ENCODE measurements around the gene MYCN. TPM values are rescaled to one million over a fixed set of nuclear protein-coding genes. Genes with fewer than 3 reads are reported as not detected.

MYCN gene
- total and polyA plus RNA-seq, 2 of the 8 experiments (the other 6 are each of a cell fraction or from before 2014, with no cell fraction given) = 87.8 to 137 TPM

DNA sequence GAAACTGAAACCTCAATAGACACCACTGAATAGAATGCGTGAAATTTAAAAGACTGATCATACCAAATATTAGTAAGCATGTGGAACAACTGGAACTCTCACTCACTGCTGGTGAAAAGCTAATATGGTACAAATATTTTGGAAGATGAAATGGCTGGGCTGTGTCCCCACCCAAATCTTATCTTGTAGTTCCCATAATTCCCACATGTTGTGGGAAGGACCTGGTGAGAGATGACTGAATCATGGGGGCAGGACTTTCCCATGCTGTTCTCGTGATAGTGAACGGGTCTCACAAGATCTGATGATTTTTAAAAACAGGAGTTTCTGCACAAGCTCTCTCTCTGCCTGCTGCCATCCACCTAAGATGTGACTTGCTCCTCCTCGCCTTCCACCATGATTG lies 32.0 kb upstream of the MYCN start:
- WGBS, 2 experiments (ENCODE audit: extremely low coverage in 1 of 2, insufficient coverage in 1 of 2, insufficient read length in 1 of 2, insufficient replicate concordance in 2 of 2, low coverage in 1 of 2, low lambda C conversion rate in 2 of 2, missing lambda C conversion rate in 1 of 2) = 90% methylated on average over 4 of the region's 4 CpGs; no CpG with 5 or more reads in 1 of the 2 experiments
- Histone ChIP-seq H3K27ac (ENCODE audit: low read depth, low read length) (no peak overlapping the region), H3K36me3 (ENCODE audit: control insufficient read depth in 2 of 4, insufficient read depth in 4 of 4, low read length in 3 of 4) (no peaks in the 10 kb centered on the region), H3K56ac (replicated peaks; ENCODE audit: insufficient read length, low read depth, low read length) (no peak overlapping the region), H3K23me2 (ENCODE audit: low read depth, low read length) (no peaks in the 10 kb centered on the region), H2BK5ac (ENCODE audit: low read depth, low read length) (no peak overlapping the region), H4K20me1 (replicated peaks in 1 of 2; ENCODE audit: control insufficient read depth in 1 of 2, insufficient read depth in 2 of 2, low read length in 2 of 2) (no peaks in the 10 kb centered on the region), H3K4me3 (ENCODE audit: extremely low read depth in 1 of 4, insufficient read depth in 2 of 4, low read depth in 3 of 4, low read length in 4 of 4) (no peak overlapping the region), H3K14ac (ENCODE audit: insufficient read length) (no peak overlapping the region), H3K79me2 (ENCODE audit: control insufficient read depth in 1 of 2, insufficient read depth in 2 of 2, low read length in 2 of 2) (no peaks in the 10 kb centered on the region), H4K91ac (replicated peaks; ENCODE audit: insufficient read length, low read length) (no peak overlapping the region), H2BK12ac (ENCODE audit: low read depth, low read length) (no peak overlapping the region), H3K4me1 (replicated peaks in 1 of 4; ENCODE audit: control insufficient read depth in 3 of 4, insufficient read depth in 4 of 4, low read length in 3 of 4) (no peaks in the 10 kb centered on the region), H3K4me2 (ENCODE audit: insufficient read depth in 1 of 2, low read depth in 2 of 2, low read length in 2 of 2) (no peak overlapping the region), H2AFZ (ENCODE audit: low read length) (no peak overlapping the region), H2BK15ac (ENCODE audit: low read length) (no peak overlapping the region), H4K8ac (ENCODE audit: extremely low read depth, insufficient read depth, low read length) (no peak overlapping the region), H3K18ac (ENCODE audit: extremely low read depth, low read length) (no peak overlapping the region), H3K23ac (ENCODE audit: insufficient read length) (no peak overlapping the region), H3K9ac (replicated peaks in 1 of 4; ENCODE audit: extremely low read depth in 1 of 4, low read depth in 3 of 4, low read length in 3 of 4) (no peak overlapping the region), H3K27me3 (replicated peaks in 1 of 4; ENCODE audit: control insufficient read depth in 3 of 4, extremely low read depth in 1 of 4, insufficient read depth in 3 of 4, low read length in 3 of 4) (no peaks in the 10 kb centered on the region), H3K9me3 (ENCODE audit: insufficient read depth in 2 of 2, low read depth in 1 of 2, low read length in 1 of 2) (no peaks in the 10 kb centered on the region), H2BK20ac (ENCODE audit: low read length) (no peak overlapping the region), H3K4ac (replicated peaks; ENCODE audit: insufficient read length, low read depth, low read length) (no peak overlapping the region), H3K79me1 (ENCODE audit: low read depth, low read length) (no peaks in the 10 kb centered on the region), H2AK5ac (ENCODE audit: low read depth, low read length) (no peak overlapping the region), H2BK120ac (replicated peaks; ENCODE audit: low read depth, low read length) (no peak overlapping the region), H4K5ac (ENCODE audit: insufficient read length, low read depth, low read length) (no peak overlapping the region)
- DNase-seq (ENCODE audit: low read depth in 1 of 2, low spot score in 2 of 2) = peak in 1 of 2 experiments; percentile 19
- FAIRE-seq = no peak
- ChIA-PET POLR2A (ENCODE audit: partially characterized antibody) (no interaction called here), CTCF (ENCODE audit: partially characterized antibody) (interaction anchor here (1.1 to 2.3 kb wide), 4 partner anchors 14 to 860 kb away, joined by 3 to 5 read pairs (median 4); no protein-coding TSS in a partner anchor)
- TF ChIP-seq KDM4A (IDR thresholded peaks at IDR 0.05; ENCODE audit: low read depth, low read length, severe bottlenecking) = no peak
- TF ChIP-seq CHD1 (IDR thresholded peaks at IDR 0.05; ENCODE audit: low read depth, low read length) = no peak
- TF ChIP-seq TAF7 (optimal IDR thresholded peaks at IDR 0.05; ENCODE audit: borderline replicate concordance, low read depth, low read length) = no peak
- no peak for TF ChIP-seq NRF1 (IDR thresholded peaks at IDR 0.05; ENCODE audit: low read depth, low read length)
- no peak for TF ChIP-seq GTF2F1 (IDR thresholded peaks at IDR 0.05; ENCODE audit: borderline replicate concordance, low read depth, low read length)
- TF ChIP-seq MAFK (IDR thresholded peaks at IDR 0.05; ENCODE audit: low read depth, low read length) = no peak
- no peak for TF ChIP-seq TBP (IDR thresholded peaks at IDR 0.05; ENCODE audit: low read depth, low read length)
- no peak for TF ChIP-seq CBX5 (IDR thresholded peaks at IDR 0.05; ENCODE audit: low read depth, low read length)
